HG02840 (cell line): ENCODE data around the gene TBC1D24.
"Not testable (repeated sequence)": the region's sequence is repeated elsewhere in the genome, so short reads cannot be mapped to it uniquely, and the experiment has no call there.

Source experiments
- ATAC-seq: cut with Tn5 transposase; IDR thresholded peaks from one replicate; pipeline ENCODE4 v1.9.1; 2021; ENCODE audit warnings: mild to moderate bottlenecking, moderate library complexity, moderate number of reproducible peaks; ENCODE audit not compliant: unreplicated experiment, low FRiP score

Gene TBC1D24

DNA sequence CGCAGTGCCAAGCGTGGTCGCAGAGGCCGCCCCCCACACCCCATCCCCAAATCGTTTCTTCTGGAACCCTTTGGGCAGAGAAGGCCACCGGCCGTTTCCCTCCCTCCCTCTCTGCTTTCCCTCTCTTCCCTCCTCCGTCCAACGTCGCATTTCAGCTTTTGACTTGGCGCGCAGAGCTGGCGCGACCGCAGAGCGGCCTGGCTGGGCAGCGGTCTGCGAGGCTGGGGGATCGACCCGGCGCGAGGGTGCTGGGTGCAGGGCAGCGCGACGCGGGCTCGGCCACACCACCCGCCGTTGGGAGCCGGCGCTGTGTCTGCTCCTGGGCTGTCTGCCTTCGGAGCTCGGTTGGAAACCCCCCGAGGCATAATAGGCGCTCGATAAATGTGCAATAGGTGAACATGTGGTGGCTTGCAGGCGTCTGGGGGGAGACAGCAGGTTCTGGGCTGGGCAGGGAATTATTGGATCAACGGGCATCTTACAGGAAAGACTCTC is 6.6 kb upstream of the TBC1D24 start:
- no peak for ATAC-seq

DNA sequence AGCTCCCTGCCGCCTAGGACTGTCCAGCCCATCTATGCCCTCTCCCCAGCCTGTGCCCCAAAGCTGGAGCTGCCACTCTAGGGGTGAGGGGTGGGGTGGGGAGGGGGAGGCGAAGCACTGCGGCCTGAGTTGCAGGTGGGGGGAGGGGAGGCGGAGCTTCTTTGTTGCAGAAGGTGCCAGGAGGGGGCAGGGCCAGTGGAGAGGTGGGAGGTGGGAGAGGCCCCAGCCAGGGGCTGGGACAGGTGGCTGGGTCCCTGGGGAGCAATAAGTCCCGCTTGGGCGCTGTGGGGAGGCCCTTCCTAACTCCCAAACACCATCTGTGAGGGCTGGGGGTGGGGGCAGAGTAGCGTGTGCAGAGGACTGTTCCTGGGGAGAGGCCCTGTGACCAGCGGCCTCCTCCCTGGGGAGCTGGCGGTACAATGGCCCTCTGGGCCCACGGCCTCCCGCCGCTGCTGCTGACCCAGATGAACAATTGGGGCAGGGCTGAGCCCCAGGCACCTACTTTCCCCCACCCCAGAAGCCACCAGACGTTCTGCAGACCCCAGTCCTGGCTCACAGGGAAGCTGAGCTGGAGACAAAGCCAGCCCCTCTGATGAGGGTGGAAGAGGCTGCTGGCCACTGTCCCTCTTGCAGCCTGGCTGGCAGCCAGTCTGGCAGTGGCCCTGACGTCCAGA is 6.1 kb upstream of the TBC1D24 start:
- ATAC-seq = no peak

- no peak for ATAC-seq
Observed at GRCh38 chr16:2469399-2470233, 5.3 kb upstream of the TBC1D24 start.

GRCh38 chr16:2470234-2470601 is 4.7 kb upstream of the TBC1D24 start:
- no peak for ATAC-seq

- ATAC-seq = no peak
Observed at GRCh38 chr16:2470603-2471015, 4.3 kb upstream of the TBC1D24 start.

DNA sequence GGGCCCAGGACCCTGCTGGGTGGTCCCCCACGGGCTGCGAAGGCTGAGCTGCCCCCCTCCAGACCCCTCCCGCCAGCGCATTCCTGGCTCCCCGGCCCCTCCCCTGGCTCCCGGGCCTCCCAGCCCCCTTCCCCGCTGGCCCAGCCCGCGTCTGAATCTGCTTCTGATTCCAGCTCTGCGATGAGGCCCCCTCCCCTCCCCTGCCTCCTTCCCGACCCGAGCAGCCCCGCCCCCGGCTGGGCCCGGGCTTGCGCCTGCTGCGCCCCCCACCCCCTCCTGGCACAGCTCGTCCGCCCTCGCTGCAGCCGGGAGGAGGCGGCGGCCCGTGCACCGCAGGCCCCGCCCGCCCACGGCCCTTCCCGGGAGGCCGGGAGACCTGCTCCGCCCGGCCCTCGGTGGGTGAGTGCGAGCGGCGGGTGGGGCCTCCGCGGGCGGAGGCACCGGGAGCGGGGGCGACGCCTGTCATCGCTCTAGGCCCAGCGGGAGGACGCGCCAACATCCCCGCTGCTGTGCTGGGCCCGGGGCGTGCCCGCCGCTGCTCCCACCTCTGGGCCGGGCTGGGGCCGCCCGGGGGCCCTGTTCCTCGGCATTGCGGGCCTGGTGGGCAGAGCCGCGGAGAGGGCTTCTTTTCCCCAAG is 3.8 kb upstream of the TBC1D24 start, which contains the start of gene NTN3:
Gene NTN3 (plus strand): TSS at position 282 of the 637 bp plus-strand sequence. CDS start 405 bp downstream, outside the sequence.
- no peak for ATAC-seq

- no peak for ATAC-seq
Observed at GRCh38 chr16:2471653-2472487, 3.1 kb upstream of the TBC1D24 start.

DNA sequence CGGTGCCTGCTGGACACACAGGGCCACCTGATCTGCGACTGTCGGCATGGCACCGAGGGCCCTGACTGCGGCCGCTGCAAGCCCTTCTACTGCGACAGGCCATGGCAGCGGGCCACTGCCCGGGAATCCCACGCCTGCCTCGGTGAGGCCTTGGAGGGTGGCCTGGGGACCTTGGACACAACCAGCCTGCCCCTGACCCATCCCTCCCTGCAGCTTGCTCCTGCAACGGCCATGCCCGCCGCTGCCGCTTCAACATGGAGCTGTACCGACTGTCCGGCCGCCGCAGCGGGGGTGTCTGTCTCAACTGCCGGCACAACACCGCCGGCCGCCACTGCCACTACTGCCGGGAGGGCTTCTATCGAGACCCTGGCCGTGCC is 2.5 kb upstream of the TBC1D24 start:
- ATAC-seq = no peak

- ATAC-seq = no peak
Observed at GRCh38 chr16:2472885-2473445, 2.0 kb upstream of the TBC1D24 start.

- no peak for ATAC-seq
Observed at GRCh38 chr16:2473446-2473926, 1.4 kb upstream of the TBC1D24 start.

DNA sequence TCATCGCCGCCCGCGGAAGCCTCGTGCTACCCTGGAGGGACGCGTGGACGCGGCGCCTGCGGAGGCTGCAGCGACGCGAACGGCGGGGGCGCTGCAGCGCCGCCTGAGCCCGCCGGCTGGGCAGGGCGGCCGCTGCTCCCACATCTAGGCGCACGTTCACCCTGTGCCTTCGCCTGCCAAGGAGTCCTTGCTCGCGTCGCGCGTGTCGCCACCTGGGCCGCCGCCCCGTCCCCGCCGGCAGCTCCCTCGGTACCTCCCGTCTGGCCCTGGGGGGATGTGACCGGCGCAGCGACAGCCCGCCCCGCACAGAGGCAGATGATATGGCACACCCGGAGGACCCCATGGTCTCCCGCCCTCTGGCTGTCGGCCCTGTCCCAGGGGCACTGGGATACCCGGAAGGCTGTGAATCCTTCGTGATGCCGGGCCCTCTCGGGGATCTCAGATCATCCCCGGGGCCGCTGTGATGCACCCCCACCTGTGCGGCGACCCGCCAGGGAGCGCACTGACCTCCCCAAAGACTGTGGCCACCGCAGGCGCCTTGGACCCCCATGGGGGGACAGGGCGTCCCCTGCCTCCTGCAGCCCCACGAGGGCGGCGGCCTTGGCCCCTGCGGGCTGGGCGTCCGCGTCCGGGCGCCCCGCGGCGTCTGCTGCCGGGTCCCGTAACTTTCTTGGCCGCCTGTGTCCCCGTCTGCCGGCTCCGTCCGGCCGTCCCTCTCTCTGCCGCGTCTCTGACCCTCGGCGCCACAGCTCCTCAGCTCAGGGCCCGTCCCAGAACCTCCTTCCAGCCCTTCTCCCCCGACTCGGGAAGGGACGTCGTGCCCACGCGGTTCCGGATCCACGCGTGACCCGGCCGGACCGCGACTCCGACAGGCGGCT is 689 bp upstream of the TBC1D24 start:
- ATAC-seq = peak; percentile 27

GRCh38 chr16:2475413-2476344 is 752 bp downstream of the TBC1D24 start:
- ATAC-seq = no peak

- ATAC-seq = no peak
Observed at GRCh38 chr16:2476345-2476720, 1.4 kb downstream of the TBC1D24 start.

DNA sequence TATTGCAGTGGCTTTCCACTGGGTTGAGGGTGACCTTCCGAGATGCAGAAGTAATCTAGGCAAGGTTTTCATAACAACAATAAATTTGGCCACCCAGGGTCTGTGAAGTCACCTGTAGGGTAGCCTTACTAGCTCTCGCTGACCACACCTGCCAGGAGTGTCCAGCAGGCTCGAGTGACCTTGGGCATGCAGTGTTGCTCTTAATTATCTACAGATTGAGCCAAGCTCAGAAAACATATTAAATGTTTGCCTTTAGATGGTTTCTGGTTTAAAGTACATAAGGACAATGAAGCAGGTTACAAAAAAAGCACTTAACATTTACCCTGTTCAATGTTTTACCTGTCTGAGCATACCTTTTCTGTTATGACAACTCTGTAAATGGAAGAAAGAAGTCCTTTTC is 1.8 kb downstream of the TBC1D24 start:
- no peak for ATAC-seq

DNA sequence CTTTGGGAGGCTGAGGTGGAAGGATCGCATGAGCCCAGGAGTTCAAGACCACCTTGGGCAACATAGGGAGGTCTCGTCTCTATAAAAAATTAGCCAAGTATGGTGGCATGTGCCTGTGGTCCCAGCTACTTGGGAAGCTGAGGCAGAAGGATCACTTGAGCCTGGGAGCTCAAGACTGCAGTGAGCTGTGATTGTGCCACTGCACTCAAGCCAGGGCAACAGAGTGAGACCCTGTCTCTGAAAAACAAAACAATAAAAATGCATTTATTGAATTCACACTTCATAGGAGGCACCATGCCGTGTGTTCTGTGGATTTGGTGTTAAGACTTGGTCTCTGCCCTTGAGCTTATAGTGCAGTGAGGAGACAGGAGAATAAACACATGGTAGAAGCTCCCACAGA is 2.4 kb downstream of the TBC1D24 start:
- ATAC-seq = no peak

DNA sequence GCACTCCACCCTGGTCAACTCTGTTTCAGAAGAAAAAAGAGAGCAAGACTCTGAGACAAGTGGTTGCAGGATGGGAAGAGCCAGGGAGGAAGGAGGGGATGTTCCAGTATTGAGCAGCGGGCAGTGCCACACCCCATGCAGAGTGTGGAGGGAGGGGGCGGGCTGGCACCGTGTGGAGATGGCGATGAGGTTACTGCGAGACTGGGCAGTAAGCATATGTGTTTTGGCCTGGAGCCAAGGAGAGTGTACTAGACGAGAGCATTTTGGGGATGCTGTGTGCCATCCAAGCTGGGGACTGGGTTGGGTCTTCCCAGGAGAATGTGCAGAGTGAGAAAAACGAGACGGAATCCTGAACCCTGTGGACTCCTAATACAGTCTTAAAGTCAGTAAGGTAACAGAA is 3.4 kb downstream of the TBC1D24 start:
- no peak for ATAC-seq

- ATAC-seq = not testable (repeated sequence)
Observed at GRCh38 chr16:2479996-2480395, 5.1 kb downstream of the TBC1D24 start.

DNA sequence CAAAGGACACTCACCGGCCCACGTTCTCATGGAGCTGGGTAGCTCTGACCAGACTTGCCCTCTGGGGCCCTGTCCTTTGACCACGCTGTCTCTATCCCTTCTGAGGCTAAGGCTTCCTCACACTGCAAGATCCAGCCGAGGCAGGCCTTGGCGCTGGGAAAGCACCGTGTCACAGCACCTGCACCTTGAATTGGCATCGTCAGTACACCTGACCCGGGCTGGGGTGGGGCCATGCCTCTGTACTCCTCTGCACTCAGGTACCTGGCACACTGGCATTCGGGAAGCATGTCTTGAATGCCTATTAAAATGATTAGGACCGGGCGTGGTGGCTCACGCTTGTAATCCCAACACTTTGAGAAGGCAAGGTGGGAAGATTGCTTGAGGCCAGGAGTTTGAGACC is 6.0 kb downstream of the TBC1D24 start:
- ATAC-seq = no peak
